Renal cortex interstitium (tissue), 15 donors: ENCODE data around the gene ACAD10. TPM values are rescaled to one million over a fixed set of nuclear protein-coding genes. Genes with fewer than 3 reads are reported as not detected.
A peak's percentile ranks its signal among the peaks of the same experiment; 100 is the strongest.
"Not testable (repeated sequence)": the region's sequence is repeated elsewhere in the genome, so short reads cannot be mapped to it uniquely, and the experiment has no call there.

ENCODE experiments used
- DNase-seq, 11 donors: peaks; one replicate each; pipeline ENCODE4 v3.0.0-alpha.2; 2013; ENCODE audit warnings: low read depth in 9 of 11, low spot score in 4 of 11; ENCODE audit errors: extremely low read depth in 1 of 11
- long read RNA-seq, 16 experiments: transcript quantifications; one replicate each; lab custom pipeline, GENCODE V29; 2026
- polyA plus RNA-seq, 3 donors: library from polyadenylated mRNA; unstranded; fragments of 120-200 nt; gene quantifications; one replicate each; pipeline ENCODE4 v1.2.1, GENCODE V29; 2013; ENCODE audit not compliant: insufficient read length in 3 of 3

The ACAD10 gene
- polyA plus RNA-seq, result 10 to 100 TPM; 35.7 to 52.9 (median 37.3) TPM
- long read RNA-seq, donor 1, result 0 reads
- long read RNA-seq, donor 2, partial matches to known transcripts, result 0 of 2 reads
- long read RNA-seq, donor 2, other reads (novel, unspliced or antisense), result 0 of 2 reads
- long read RNA-seq, donor 3, partial matches to known transcripts, result 0 of 3 reads
- long read RNA-seq, donor 3, other reads (novel, unspliced or antisense), result 0 of 3 reads
- long read RNA-seq, donor 4, partial matches to known transcripts, result 10 of 17 reads
- long read RNA-seq, donor 4, other reads (novel, unspliced or antisense), result 0 of 17 reads
- long read RNA-seq, donor 5, result 0 reads
- long read RNA-seq, donor 6, partial matches to known transcripts, result 19 of 27 reads
- long read RNA-seq, donor 6, other reads (novel, unspliced or antisense), result 0 of 27 reads
- long read RNA-seq, donor 7, partial matches to known transcripts, result 0 of 4 reads
- long read RNA-seq, donor 7, other reads (novel, unspliced or antisense), result 0 of 4 reads
- long read RNA-seq, donor 8, partial matches to known transcripts, result 0 of 4 reads
- long read RNA-seq, donor 8, other reads (novel, unspliced or antisense), result 0 of 4 reads
- long read RNA-seq, donor 9, partial matches to known transcripts, result 0 of 7 reads
- long read RNA-seq, donor 9, other reads (novel, unspliced or antisense), result 0 of 7 reads
- long read RNA-seq, donor 10, partial matches to known transcripts, result 0 of 2 reads
- long read RNA-seq, donor 10, other reads (novel, unspliced or antisense), result 0 of 2 reads
- long read RNA-seq, donor 11, partial matches to known transcripts, result 0 of 2 reads
- long read RNA-seq, donor 11, other reads (novel, unspliced or antisense), result 0 of 2 reads
- long read RNA-seq, donor 12, partial matches to known transcripts, result 5 of 7 reads
- long read RNA-seq, donor 12, other reads (novel, unspliced or antisense), result 0 of 7 reads
- long read RNA-seq, donor 13, result 0 reads
- long read RNA-seq, donor 14, partial matches to known transcripts, result 0 of 1 reads
- long read RNA-seq, donor 14, other reads (novel, unspliced or antisense), result 0 of 1 reads
- long read RNA-seq, donor 15, partial matches to known transcripts, result 0 of 2 reads
- long read RNA-seq, donor 15, other reads (novel, unspliced or antisense), result 0 of 2 reads
- long read RNA-seq, donor 16, partial matches to known transcripts, result 0 of 6 reads
- long read RNA-seq, donor 16, other reads (novel, unspliced or antisense), result 0 of 6 reads

DNA sequence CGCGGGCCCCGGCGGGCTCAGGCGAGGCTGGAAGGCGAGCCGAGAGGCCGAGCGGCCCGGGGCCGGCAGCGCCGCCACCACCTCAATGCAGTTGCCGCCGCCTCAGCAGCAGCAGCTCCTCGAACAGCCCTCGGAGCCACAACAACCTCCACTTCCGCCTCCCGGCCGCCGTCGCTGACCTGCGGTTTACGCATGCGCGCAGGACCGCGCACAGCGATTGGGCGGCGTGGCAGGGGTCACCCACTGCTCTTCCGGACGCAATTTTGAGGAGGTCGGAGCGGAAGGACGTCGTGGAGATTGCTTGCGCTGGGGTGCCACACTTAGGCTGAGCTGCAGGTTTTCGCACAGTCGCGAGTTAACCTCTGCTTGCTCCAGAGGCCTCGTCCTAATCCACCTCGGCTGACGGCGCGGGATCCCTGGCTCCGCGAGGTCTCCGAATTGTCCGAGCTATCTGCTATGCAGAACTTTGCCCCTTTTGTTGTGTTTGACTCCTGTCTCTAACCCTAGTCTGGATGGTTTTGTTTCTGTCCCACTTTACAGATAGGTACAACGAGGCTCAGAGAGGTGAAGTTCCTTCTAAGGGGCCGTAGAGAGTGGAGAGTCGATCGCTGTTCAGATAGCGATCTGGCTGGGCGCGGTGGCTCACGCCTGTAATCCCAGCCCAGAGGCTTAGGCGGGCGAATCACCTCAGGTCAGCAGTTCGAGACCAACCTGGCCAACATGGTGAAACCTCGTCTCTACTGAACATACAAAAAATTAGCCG, at the start of gene ACAD10, which contains the start of gene BRAP:
Gene ACAD10, plus strand, starts transcription at position 243 of the 763 bp plus-strand sequence. CDS start 6,657 bp downstream, outside the sequence.
Gene BRAP, minus strand, starts transcription at position 146 of the 763 bp plus-strand sequence. CDS start 164 bp downstream, outside the sequence.
- DNase-seq, result peak; percentile 84 to 96 (median 93)

DNA sequence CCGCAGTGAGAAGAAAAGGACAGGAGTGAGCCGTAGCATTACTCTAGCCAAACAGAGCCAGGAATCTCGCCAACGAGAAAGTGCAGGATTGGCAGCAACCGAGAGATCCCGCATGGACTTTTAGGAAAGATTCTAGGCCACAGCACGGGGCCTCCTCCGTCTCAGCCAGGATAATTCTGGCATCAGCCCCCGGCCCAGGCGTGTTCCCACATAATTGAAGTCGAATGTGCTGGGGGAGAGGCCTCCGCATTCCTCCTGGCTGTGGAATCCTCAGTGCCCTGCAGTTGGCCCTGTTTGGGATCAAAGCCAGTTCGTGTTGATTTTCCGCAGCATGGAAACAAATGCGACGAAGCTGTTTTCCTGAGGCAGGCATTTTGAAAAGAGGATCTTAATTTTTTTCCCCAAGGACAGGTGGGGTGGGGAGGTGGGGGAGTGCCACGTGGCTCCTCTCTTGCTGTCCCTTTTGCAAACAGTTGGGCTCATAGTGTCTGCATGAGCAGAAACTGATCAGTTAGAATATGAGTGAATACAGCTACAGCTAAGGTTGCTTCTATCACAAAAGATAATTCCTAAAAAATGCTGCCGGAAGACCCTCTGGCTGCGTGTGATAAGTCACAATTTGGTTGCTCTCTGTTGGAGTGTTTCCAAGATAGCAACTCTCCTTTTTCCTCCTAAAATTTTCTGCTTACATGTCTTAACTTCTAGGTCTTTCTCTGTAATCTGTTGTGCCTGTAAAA, 49.5 kb upstream of the ACAD10 start:
- DNase-seq, result peak in 7 of 11 donors; percentile 48 to 73 (median 58)

DNA sequence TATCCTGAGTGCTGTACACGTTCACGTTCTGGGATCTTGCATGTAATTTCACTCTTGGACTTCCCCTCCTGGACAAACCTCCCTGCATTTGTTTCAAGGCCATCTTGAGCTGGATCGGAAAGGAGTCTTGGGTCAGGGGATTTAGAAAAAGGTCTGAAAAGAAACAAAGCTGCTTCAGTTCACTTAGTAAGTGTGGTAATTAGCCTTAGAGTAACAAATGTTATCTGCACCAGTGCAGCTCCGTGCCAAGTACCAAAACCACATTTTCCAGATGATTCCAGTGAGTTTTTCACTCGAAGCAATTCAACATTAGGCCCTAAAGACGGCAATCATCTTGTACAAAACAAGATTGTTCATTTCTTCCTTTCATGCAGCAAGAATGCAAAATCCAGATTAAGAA, 47.3 kb upstream of the ACAD10 start:
- DNase-seq, result no peak

DNA sequence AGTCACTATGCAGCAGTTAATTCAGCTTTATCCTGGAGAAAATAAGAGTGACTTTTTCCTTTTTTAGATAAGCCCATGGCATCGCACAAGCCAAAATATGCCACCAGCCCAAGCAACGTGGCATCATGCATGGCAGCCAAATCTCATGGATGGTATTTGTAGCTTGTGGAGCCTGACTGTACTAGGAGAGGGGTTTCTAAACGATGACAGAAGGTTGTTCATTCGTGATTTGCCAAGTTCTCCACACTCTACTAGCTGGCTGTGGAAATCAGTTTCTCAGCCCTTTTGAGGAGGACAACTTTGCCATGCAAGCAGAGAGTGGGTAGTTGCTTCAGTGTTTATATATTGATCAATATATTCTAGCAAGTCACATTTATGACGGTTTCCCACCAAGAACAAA, 45.3 kb upstream of the ACAD10 start:
- DNase-seq, result no peak

DNA sequence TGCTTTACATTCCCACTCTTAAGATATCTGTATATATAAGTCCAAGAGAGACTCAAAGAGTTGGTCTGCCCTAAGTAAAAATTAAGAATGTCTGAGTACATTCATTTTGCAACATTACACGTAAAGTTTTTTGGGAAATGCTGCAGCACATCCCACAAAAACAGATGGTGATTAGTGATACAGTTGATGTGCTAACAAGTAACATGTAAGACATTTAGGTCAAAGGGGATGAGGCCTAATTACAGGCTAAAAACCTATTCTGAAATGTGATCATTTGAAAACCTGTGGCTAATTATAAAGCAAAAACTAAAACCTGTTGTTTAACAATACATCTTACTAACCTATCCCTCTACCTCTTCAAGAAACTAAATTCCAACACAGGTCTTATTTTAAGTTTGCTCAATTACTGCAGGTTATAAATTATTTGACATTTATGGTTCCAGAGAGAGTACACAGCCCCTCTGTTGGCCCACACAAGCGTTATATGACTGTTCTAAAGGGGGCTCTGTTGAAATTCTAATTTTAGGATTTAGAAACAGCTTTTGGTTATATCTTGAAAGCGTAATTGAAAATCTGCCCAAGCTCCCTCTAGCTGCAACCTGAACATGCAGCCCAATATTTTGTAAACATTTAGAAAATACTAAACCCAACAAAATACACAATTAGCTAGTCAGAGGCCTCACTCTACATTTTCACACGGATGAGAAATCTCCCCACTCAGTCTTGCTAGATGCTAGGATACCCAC, 43.0 kb upstream of the ACAD10 start:
- DNase-seq, result no peak

DNA sequence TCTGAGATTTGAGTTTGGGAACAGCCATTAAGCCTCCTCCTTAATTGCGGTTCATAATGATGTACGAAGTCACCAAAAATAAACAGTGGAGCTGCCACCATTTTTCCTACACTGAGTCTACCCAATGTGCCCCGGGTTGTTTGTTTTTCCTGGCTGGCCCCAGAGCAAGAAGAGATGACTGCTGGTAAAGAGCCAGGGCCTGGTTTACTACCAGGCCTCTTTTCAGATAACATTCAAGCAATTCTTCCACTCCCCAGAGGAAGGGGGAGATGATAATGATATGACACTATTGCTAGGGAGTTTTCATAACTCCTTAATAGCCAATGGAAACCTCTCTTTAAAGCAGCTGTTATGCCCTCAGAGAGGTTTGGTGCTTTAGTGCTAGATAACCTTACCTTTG, 42.4 kb upstream of the ACAD10 start:
- no peak for DNase-seq

DNA sequence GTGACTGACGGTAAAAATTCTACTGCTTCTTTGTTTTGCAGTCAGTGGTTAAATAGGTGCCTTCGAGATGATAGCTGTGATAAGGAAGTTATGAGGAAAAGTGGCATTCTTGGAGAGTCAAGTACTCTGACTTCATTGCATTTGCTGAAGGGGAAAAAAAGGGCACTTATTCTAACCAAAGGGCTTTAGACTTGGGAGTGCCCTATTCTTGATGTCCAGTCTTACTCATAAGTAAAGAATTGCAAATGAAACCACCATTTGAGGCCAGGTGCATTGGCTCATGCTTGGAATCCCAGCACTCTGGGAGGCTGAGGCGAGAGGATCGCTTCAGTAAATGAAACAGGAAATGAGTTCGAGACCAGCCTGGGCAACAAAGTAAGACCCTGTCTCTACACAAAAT, 40.4 kb upstream of the ACAD10 start:
- DNase-seq, result no peak

DNA sequence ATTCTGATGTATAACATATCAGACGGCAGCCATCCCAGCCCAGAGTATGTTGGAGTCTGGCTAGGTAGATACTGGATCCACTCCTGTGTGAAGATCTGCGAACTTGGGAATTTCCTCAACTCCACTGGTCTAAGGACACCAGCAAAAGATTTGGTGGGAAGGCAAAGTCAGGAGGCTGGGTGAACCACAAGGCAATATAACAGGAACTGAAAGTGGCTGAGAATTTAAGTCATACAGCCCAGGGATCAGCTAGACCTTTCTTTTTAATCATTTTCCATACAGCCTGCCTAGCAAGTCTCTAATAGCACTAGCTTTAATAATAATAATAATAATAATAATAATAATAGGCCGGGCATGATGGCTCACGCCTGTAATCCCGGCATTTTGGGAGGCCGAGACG, 34.9 kb upstream of the ACAD10 start:
- DNase-seq, result no peak

DNA sequence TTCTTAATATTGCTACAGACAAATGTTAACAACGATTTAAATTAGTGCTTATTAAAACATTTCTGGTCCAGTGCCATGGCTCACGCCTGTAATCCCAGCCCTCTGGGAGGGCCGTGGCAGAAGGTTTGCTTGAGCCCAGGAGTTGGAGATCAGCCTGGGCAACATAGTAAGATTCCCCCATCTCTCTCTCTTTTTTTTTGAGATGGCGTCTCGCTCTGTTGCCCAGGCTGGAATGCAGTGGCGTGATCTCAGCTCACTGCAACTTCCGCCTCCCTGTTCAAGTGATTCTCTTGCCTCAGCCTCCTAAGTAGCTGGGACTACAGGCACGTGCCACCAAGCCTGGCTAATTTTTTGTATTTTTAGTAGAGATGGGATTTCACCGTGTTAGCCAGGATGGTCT, 33.3 kb upstream of the ACAD10 start:
- not testable (repeated sequence) for DNase-seq

DNA sequence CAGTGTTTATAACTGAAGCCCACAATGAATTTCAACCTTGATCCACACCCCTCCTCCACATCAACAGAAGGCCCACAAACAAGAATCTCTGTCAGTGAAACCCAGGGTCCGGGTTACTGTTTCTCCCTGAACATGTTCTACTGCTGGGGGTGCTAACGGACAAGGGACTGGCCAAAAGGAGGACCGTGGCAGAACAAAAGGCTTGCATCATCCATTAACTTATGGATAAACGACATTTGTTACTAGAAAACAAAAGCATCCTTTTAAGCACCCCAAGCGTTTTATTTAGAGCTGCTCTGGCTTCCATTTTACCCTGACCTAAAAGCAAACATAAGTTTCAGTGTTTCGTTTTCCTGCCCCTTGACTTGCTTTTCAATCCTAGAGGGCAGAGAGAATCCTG, 32.3 kb upstream of the ACAD10 start:
- DNase-seq, result no peak

DNA sequence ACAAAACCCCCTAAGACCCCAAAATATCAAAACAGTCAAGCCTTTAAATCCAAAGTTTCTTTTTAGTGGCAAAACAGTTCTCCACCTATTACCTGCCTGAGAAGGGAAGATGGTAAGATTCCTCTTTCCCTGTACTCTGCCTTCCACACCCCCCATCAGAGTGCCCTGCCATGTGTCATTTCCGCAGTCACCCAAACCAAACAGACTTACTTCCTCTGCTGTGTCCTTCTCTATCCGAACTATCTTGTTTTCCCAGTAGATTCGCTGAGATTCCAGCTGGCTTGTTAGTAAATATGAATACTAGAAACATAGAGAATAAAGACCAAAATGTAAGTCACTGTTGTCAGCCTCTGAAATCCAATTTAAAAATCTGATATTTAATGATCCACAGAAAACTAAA, 30.5 kb upstream of the ACAD10 start:
- no peak for DNase-seq

DNA sequence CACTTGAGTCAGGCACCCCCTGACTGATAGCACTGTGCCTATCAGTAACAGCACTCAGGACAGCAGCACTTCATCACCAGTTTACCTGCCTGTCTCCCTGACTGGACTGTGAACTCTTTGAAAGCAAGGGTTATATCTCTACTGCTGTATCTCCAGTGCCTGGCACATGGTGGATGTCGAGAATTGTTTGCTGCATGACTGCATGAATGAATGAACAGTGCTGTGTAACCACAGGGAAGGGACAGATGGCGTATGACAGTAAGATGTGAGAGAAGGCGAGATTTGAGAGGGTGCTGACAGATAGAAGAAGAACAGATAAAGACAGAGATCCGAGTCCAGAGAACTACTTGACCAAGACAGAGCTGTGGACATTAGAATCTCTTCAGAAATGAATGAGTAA, 29.8 kb upstream of the ACAD10 start:
- no peak for DNase-seq

DNA sequence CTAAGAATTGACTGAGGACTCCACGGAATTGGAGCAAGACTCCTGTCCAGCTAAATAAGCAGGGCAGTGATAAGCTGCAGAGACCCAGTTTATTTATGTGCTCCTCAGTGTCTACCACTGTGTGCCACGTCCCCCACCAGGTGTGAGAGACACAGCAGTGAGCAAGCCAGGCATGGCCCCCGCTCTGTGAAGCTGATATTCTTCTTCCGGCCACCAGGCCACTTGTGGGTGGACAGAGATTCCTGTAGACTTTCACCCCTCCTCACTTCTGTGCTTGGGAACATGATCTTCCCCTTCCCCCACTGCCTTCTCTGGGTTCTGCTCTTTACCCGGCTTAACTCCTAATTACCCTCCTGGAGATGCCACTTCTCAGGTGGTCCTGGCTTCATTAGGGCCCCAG, 21.4 kb upstream of the ACAD10 start:
- no peak for DNase-seq

DNA sequence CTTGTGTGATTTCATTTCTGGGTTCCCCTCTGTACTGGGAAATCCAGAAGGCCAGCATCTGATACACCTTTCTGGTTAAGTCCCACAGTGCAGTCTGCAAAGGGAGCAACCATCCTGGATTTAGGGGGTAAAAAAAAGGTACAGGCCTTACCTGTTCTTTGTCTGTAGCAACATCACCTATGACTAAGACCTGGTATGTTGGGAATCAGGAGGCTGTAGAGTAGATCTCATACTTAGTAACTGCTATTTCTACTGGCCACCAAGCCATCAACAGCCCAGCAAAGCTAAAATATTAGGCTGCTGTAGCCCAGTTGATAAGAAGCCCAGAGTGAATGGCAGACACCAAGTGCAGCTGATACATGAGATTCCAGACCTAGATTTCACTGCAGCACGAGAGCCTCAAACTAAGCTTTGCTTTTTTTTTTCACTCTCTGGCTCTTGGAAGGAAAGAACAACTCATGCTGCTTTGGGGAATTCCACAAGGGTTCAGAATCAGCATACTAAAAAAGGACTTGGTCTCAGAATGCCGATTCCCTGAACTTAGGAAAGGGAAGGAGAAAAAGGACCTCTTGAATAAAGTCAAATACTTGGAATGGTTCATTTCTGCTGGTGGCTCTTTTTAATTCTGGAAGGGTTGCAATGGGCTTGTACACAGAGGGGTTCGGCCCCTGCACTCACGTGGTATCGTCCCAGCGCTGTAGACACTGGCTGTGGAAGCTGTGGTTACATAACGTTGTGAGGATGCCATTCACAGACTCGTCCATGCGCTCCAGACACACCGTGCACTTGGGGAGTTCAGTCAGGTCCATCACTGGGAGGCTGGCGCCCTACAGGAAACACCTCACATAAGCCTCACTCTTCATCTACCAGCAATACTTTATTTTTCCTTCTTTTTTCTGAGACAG, 20.6 kb upstream of the ACAD10 start:
- DNase-seq, result no peak

DNA sequence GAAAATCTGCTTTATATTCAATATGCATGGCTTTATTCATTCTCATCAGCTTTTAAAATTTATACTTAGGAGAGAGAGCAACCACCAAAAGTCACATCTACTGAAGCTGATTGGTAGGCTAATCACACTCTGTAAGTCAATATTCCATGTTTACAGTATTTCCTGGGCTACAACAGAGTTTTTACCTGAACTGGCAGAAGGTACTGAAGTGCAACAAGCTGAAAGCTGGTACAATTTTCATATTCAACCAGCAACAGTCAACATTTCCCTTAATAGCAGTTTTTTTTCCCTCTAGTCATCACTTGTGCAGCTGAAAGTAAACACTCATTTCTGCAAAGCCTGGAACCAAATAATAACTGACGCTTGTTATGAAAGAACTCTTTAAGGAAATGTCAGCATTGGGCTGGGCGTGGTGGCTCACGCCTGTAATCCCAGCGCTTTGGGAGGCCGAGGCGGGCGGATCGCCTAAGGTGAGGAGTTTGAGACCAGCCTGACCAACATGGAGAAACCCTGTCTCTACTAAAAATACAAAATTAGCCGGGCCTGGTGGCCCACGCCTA, 13.0 kb upstream of the ACAD10 start:
- DNase-seq, result no peak

DNA sequence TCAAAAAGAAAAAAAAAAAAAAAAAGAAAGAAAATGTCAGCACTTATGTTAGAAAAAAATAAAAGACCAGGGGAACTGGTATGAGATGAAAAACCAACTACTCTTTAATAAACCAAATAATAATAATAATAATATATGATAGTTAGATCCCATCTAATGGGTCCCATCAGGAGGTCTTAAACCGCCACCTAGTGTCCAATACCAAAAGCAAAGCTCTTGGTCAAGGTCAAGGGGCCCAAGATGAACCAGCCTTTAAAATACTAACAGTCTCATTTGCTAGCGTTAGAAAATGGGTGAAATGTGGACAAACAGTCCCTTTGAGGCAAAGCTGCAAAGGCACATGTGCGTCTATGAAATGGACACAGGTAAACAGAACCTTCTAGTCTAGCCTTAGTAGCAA, 12.3 kb upstream of the ACAD10 start:
- no peak for DNase-seq
